ENCODE data around the gene ANO10.
"Not testable (repeated sequence)": the region's sequence is repeated elsewhere in the genome, so short reads cannot be mapped to it uniquely, and the experiment has no call there.

Gene ANO10

GRCh38 chr3:43515208-43515917 lies 106.4 kb downstream of the ANO10 start:
- no peak for DNase-seq

DNA sequence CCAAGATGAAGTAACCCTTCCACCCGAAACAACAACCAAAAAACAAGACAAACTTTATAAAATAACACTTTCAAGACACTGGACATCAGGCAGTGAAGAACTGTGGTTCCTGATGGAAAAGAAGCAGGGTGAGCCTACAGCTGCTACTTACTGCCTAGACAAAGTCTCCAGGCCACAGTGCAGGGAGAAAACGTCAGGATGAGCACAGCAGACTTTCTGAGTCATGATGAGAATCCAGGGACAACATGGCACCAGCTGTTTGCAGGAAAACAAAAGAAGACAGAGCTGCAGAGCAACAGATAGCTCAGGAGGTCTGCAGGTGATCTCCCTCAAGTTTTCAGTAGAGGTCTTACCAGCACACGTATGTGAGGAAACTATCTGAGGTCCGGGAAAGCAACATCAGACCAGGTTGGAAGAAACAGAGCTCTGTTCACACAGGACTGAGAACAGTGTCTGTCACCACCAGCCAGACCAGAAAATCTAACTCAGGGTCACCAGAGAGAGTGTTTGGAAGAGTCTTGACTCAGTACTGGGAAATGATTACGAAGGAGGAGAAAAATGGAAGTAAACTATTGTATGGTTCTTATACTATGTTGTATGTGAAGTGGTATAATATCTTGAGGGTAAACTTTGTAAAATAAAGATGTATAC lies 108.9 kb downstream of the ANO10 start:
- no peak for DNase-seq

GRCh38 chr3:43506644-43507043 lies 115.2 kb downstream of the ANO10 start:
- DNase-seq: no peak

- DNase-seq: no peak
Observed at GRCh38 chr3:43505351-43505750, 116.5 kb downstream of the ANO10 start.

- DNase-seq: no peak
Observed at GRCh38 chr3:43503067-43503728, 118.6 kb downstream of the ANO10 start.

GRCh38 chr3:43499256-43499655 lies 122.6 kb downstream of the ANO10 start:
- no peak for DNase-seq

- DNase-seq: no peak
Observed at GRCh38 chr3:43497905-43498365, 123.9 kb downstream of the ANO10 start.

GRCh38 chr3:43497422-43497821 lies 124.4 kb downstream of the ANO10 start:
- DNase-seq: no peak

DNA sequence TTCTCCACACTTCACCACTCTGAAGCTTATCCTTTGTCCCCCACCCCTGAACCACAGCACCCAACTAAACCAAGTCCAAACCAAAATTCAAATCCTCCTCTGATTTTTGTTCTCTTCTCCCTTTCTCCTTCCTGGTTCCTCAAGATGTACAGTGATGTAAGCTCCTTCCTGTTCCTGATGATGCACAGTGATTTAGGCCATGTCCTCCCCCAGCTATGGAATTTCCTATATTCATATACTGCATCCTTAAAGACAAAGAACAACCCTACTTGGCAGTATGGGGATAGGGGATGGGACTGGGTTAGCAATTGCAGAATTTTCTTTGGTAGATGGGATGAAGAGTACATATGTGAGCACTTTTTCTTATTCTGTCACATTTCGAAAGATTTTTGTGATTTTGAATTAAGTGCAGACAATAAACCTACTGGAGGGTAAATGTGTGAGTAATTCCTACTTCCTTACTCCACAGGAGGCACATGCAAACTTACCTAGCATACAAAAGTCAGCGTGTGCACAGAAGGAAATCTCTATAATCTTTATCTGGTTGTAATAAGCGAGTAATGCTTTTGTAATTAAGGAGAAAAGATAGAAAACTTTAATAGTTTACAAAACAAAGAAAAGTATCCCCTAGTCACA lies 125.0 kb downstream of the ANO10 start:
- no peak for DNase-seq

DNA sequence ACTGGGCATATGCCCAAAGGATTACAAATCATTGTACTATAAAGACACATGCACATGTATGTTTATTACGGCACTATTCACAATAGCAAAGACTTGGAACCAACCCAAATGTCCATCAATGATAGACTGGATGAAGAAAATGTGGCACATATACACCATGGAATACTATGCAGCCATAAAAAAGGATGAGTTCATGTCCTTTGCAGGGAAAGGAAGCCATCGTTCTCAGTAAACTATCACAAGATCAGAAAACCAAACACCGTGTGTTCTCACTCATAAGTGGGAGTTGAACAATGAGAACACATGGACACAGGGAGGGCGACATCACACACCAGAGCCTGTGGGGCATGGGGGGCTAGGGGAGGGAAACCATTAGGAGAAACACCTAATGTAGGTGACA lies 128.9 kb downstream of the ANO10 start:
- DNase-seq: not testable (repeated sequence)

DNA sequence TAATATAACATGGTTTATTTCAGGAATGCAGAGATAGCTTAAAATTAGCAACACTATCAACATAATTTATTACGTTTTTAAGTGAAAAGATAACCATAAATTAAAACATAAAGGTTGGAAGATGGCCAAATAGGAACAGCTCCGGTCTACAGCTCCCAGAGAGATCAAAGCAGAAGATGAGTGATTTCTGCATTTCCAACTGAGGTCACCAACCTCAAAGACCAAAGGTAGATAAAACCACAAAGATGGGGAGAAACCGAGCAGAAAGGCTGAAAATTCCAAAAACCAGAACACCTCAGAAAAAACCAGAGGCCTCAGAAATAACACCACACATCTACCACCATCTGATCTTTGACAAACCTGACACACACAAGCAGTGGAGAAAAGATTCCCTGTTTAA lies 130.0 kb downstream of the ANO10 start:
- not testable (repeated sequence) for DNase-seq

DNA sequence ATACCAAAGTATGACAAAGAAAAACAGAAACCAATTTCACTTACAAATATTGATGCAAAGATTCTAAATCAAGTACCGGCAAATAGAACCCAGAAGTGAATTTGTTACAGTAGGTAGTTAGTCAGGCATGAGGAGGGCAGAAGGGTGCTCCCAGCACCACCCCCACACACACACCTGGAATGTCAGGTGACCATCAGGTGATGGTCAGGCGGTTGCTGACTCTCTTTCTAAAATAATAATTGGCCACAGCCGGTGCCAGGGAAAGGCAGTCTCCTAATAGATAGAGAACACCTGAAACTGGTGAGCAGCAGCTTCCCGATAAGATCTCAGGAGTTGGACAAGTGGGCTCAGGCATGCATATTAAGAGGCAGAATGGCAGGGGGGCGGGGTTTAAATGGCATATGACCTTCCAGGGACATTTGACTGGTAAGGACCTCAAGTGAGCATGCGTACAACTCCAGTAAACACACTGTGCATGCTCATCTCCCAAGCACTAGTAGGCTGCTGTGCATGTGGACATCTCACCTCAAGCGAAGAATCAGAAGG lies 131.1 kb downstream of the ANO10 start:
- DNase-seq: no peak

GRCh38 chr3:43489930-43490329 lies 131.9 kb downstream of the ANO10 start:
- no peak for DNase-seq

DNA sequence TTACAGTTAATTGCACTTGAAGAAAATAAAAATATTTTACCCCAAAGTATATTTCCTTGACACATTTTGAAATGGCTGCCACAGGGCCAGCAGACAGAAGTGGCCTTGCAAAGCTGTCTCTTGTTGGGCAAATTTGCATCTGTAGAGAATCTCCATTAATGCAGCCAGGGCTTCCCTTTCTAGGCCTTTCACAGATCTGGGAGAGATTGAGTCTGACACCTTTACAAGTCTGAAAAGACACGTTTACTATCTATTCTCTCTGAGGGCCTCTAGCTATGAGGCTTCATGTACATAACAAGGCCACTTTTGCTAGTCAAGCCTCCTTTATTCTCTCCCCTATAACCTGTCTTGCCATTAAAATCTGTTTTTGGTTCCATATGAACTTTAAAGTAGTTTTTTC lies 135.9 kb downstream of the ANO10 start:
- DNase-seq: no peak

DNA sequence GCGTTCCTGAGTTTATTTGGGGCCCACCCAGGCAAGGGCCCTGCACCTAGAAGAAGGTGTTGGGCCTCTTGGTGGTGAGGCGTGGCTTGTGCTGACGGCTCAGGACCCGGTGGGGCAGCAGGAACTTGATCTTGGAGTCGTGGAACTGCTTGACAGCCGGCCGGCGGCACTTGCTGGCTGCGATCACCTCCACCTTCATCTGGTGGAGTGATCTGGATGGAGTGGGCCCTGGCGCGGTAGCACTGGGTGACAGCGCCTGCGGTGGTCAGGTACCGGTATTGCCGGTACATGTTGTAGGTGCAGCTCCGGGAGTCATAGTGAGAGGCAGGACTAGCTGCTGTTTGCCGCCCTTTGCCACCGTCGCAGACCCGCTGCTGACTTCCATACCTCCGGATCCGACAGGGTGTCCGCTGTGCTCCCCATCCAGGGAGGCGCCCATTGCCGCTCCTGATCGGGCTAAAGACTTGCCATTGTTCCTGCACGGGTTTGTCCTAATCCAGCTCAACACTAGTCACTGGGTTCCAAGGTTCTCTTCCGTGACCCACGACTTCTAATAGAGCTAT lies 136.8 kb downstream of the ANO10 start:
- DNase-seq: no peak

DNA sequence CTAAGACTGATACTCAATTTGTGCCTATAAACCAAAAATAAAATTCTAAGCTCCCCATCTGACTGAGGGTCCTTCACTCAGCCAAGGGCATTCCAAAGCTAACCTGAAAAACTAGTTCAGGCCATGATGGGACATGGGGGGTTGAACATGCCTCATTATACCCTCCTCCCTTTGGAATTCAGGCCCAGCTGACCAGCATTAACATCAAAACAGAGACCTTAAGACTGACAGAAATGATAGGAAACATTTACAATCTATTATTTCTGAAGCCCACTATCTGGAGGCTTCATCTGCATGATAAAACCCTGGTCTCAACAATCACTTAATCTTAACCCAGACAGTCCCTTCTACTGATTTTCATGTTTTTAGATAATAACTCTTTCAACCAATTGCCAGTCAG lies 140.4 kb downstream of the ANO10 start:
- DNase-seq: no peak

GRCh38 chr3:43478839-43479238 lies 143.0 kb downstream of the ANO10 start:
- not testable (repeated sequence) for DNase-seq

DNA sequence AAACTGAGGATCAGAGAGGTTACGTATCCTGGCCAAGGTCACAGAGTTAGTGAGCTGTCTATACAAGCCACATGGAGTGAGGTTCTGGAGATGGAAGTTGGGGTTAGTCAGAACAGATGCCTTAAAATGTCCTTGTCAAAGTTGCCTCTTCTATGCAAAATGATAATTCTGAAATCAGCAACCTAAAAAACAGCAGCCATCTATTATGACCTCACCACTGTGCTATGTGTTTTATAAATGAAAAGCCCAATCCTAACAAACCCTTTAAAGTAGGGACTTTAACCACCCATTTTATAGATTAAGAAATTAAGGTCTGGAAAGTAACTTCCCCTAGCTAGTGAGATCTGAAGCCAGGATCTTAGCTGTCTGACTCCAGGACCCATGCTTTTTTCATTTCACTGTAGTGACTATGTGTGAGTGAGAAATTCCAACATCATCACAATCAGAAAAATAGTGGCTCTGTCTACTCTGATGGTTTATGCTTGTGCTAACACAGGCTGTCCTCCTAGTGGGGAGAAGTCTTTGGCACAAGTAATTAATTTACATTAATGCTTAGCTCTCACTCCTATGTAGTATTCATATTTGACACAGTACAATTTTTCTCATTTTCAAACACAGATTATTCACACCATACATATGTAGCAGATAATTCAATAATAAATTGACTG lies 143.6 kb downstream of the ANO10 start:
- DNase-seq: no peak

DNA sequence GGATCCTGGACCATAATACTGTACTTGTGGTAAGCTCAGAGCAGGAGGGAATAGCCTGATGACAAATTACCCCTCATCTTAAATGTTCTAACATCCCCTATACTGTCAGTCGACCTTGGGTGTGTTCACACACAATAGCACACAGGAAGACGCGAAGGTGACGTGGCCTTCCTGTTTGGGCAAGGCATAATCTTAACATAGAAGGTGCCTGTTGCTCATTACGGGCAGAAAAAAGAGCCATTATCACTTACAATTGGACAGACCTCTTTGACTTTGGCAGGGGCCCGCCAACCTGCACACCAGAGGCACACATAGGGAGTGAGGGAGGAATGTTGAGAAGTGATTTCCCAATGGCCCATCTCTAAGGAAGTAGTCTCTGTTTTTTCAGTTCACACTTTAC lies 144.2 kb downstream of the ANO10 start:
- peak; percentile 51 for DNase-seq

DNA sequence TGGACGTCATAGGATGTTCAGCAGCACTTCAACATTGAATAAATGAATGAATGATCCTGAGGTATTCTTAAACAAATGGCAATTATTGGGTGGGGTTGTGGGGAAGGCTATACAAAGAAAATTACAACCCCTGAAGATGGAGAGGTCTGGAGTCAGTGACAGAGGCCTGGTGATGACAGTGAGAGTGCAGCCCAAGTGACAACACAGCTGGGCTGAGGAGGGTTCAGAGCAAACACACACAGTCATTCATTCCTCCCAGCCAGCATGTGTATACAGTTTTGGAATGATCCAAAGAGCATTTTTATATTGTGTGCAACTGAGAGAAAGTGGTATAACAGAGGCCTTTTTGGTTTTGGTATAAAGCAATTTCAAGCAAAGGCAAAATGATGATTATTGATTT lies 148.1 kb downstream of the ANO10 start:
- DNase-seq: no peak

- DNase-seq: no peak
Observed at GRCh38 chr3:43473244-43473643, 148.6 kb downstream of the ANO10 start.

DNA sequence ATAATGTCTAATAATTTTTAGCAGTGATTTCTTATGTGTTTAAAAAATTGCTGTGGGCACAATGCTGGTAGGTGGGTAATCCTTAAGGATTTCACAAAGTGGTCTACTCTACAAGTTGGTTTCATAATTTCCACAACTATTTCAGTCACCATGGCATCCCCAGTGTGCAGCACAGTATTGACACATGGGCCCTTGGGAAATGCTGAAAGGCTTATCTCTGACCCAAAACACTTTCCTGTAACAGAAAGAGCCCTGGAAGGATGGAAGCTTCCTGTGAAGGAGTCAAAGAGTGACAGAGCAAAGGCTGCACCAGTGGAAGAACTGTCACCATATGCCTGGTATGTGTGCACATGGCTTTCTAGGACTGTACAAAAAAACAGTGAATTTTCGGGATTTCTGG lies 153.7 kb downstream of the ANO10 start:
- DNase-seq: no peak

Data from activated T-cell treated with anti-CD3 and anti-CD28 coated beads for 4 hours (primary cell).